Liver (tissue), 3 donors: ENCODE measurements around the gene GAMT.

Source experiments
- CTCF ChIP-seq: fragments of 150-350 bp; IDR thresholded peaks from 2 replicates; pipeline ENCODE4 v1.5.1; 2017; ENCODE audit warnings: improper control_type of control experiment, low read depth, low read length; ENCODE audit not compliant: missing input control
- EGR1 ChIP-seq, 2 donors: IDR thresholded peaks; 2 replicates each; pipeline ENCODE4 v1.6.1; 2016 to 2018; ENCODE audit warnings: antibody characterized with exemption in 2 of 2, low read depth in 2 of 2
- FOXA1 ChIP-seq: IDR thresholded peaks from 2 replicates; pipeline ENCODE4 v1.6.1; 2016; ENCODE audit warnings: antibody characterized with exemption
- TAF1 ChIP-seq: conservative IDR thresholded peaks from 2 replicates; pipeline ENCODE4 v1.6.1; 2016; ENCODE audit warnings: antibody characterized with exemption, mild to moderate bottlenecking
- YY1 ChIP-seq: IDR thresholded peaks from 2 replicates; pipeline ENCODE4 v1.6.1; 2016; ENCODE audit warnings: antibody characterized with exemption, mild to moderate bottlenecking
- donor health status: healthy.
- donor health status: healthy.

GRCh38 chr19:1366899-1367870 lies 34.2 kb downstream of the GAMT start:
- no peak for TF ChIP-seq CTCF
- TF ChIP-seq YY1: no peak
- TF ChIP-seq EGR1 (IDR thresholded peaks at IDR 0.05; ENCODE audit: low read depth in 2 of 2): no peak
- no peak for TF ChIP-seq FOXA1
- no peak for TF ChIP-seq TAF1
